ENCODE results near the gene C11orf71.

Gene C11orf71

GRCh38 chr11:114358716-114359115, 41.6 kb downstream of the C11orf71 start:
- DNase-seq (ENCODE audit: low read depth): no peak

DNA sequence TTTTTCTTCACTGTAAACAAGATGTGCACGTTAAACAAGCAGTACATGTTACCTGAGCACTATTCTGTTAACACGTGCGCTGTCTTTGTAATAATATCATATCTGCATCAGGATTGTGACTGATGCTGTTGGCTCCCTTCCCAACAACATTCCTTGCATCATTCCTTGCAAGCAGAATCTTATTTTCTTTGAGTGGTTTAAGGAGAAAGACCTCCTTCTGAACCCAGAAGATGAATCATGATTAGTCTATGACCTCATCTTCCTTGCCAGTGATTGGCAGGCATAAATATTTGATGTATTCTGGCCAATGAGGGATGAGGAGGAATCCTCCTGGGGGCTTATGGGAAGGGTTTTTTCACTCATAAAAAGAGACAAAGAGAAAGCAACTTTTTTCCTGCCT, 46.2 kb downstream of the C11orf71 start:
- DNase-seq (ENCODE audit: low read depth): no peak

- no peak for DNase-seq (ENCODE audit: low read depth)
These were observed 46.9 kb downstream of the C11orf71 start for GRCh38 chr11:114353443-114353842.

GRCh38 chr11:114350022-114350421, 50.3 kb downstream of the C11orf71 start:
- DNase-seq (ENCODE audit: low read depth): no peak

All from stimulated activated CD8-positive, alpha-beta memory T cell treated with anti-CD3 and anti-CD28 coated beads, Interleukin-15, amount 100 ng/mL, for 1 hour (primary cell).